Activated CD4-positive, alpha-beta memory T cell treated with anti-CD3 and anti-CD28 coated beads, Interleukin-2, amount 10 ng/mL, durations not matched to agents 7 days and 5 days (primary cell): ENCODE results near the gene SNPH. TPM values are rescaled to one million over a fixed set of nuclear protein-coding genes. Genes with fewer than 3 reads are reported as not detected.
"Not testable (repeated sequence)": the region's sequence is repeated elsewhere in the genome, so short reads cannot be mapped to it uniquely, and the experiment has no call there.

ENCODE experiments used
- CTCF ChIA-PET: fragments of 350-600 bp; sonication (Branson Sonifier 250); formaldehyde crosslinking; loops from one replicate; lab custom pipeline; 2021; ENCODE audit warnings: antibody characterized with exemption, inconsistent platforms; lab: Charles Lee
- POLR2A ChIA-PET: fragments of 350-600 bp; sonication (Branson Sonifier 250); formaldehyde crosslinking; loops from one replicate; lab custom pipeline; 2021; ENCODE audit warnings: antibody characterized with exemption; lab: Charles Lee
- DNase-seq: peaks from one replicate; pipeline ENCODE4 v3.0.0-alpha.2; 2020
- H3K27ac Mint-ChIP-seq: one replicate; pipeline ENCODE4 v1.8.0; 2021; ENCODE audit warnings: mild to moderate bottlenecking, mixed read lengths
- H3K27me3 Mint-ChIP-seq: one replicate; pipeline ENCODE4 v1.8.0; 2021; ENCODE audit warnings: mixed read lengths
- H3K36me3 Mint-ChIP-seq: one replicate; pipeline ENCODE4 v1.8.0; 2021; ENCODE audit warnings: low read depth, mixed read lengths
- H3K4me1 Mint-ChIP-seq: one replicate; pipeline ENCODE4 v1.8.0; 2021; ENCODE audit warnings: mixed read lengths
- H3K4me3 Mint-ChIP-seq: one replicate; pipeline ENCODE4 v1.8.0; 2021; ENCODE audit warnings: mild to moderate bottlenecking, mixed read lengths
- H3K9me3 Mint-ChIP-seq: one replicate; pipeline ENCODE4 v1.8.0; 2021; ENCODE audit warnings: mixed read lengths
- total RNA-seq, 2 experiments: library from RNA; stranded (reverse); gene quantifications; one replicate each; pipeline ENCODE4 v1.2.3, GENCODE V29; 2021

SNPH gene
- total RNA-seq, 2 experiments from 2014 or later, result 2.9 to 3.0 TPM

GRCh38 chr20:1242530-1242929, 23.6 kb upstream of the SNPH start:
- Mint-ChIP-seq H3K4me3 (no peak overlapping the region), H3K36me3 (no peaks in the 10 kb centered on the region), H3K4me1 (peaks cover 3% of the 10 kb centered on the region), H3K9me3 (no peaks in the 10 kb centered on the region), H3K27me3 (peaks cover 26% of the 10 kb centered on the region), H3K27ac (no peak overlapping the region)
- DNase-seq, result no peak
- ChIA-PET CTCF (interaction anchor here (0.8 kb wide), 1 partner anchor 262 kb away, joined by 4 read pairs; no protein-coding TSS in a partner anchor), POLR2A (no interaction called here)

GRCh38 chr20:1245578-1245977, 20.5 kb upstream of the SNPH start:
- Mint-ChIP-seq H3K36me3 (no peaks in the 10 kb centered on the region), H3K9me3 (no peaks in the 10 kb centered on the region), H3K4me3 (no peak overlapping the region), H3K27me3 (peaks cover 22% of the 10 kb centered on the region), H3K4me1 (peaks cover 3% of the 10 kb centered on the region), H3K27ac (no peak overlapping the region)
- ChIA-PET CTCF (no interaction called here), POLR2A (no interaction called here)
- no peak for DNase-seq

- peaks cover 20% of the 10 kb centered on the region for H3K27me3 Mint-ChIP-seq
- H3K4me1 Mint-ChIP-seq, result no peaks in the 10 kb centered on the region
- ChIA-PET CTCF (interaction anchor here (0.8 kb wide), 1 partner anchor 191 kb away, joined by 3 read pairs; no protein-coding TSS in a partner anchor), POLR2A (no interaction called here)
- no peaks in the 10 kb centered on the region for H3K36me3 Mint-ChIP-seq
- no peak for DNase-seq
- H3K9me3 Mint-ChIP-seq, result no peaks in the 10 kb centered on the region
- H3K4me3 Mint-ChIP-seq, result no peak overlapping the region
- no peak overlapping the region for H3K27ac Mint-ChIP-seq
Observed at GRCh38 chr20:1247689-1248088, 18.4 kb upstream of the SNPH start.

DNA sequence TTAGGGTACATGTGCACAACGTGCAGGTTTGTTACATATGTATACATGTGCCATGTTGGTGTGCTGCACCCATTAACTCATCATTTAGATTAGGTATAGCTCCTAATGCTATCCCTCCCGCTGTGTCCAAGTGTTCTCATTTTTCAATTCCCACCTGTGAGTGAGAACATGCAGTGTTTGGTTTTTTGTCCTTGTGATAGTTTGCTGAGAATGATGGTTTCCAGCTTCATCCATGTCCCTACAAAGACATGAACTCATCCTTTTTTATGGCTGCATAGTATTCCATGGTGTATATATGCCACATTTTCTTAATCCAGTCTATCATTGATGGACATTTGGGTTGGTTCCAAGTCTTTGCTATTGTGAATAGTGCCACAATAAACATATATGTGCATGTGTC, 15.8 kb upstream of the SNPH start:
- H3K27ac Mint-ChIP-seq, CTCF ChIA-PET, H3K36me3 Mint-ChIP-seq, POLR2A ChIA-PET, DNase-seq, H3K9me3 Mint-ChIP-seq, H3K4me3 Mint-ChIP-seq, H3K4me1 Mint-ChIP-seq: not testable (repeated sequence)
- H3K27me3 Mint-ChIP-seq, result peaks cover 21% of the 10 kb centered on the region

GRCh38 chr20:1252416-1252815, 13.7 kb upstream of the SNPH start:
- Mint-ChIP-seq H3K4me1 (peaks cover 3% of the 10 kb centered on the region), H3K27me3 (peaks cover 27% of the 10 kb centered on the region), H3K4me3 (no peak overlapping the region), H3K27ac (no peak overlapping the region), H3K9me3 (no peaks in the 10 kb centered on the region), H3K36me3 (no peaks in the 10 kb centered on the region)
- CTCF ChIA-PET, result no interaction called here
- POLR2A ChIA-PET, result no interaction called here
- no peak for DNase-seq

DNA sequence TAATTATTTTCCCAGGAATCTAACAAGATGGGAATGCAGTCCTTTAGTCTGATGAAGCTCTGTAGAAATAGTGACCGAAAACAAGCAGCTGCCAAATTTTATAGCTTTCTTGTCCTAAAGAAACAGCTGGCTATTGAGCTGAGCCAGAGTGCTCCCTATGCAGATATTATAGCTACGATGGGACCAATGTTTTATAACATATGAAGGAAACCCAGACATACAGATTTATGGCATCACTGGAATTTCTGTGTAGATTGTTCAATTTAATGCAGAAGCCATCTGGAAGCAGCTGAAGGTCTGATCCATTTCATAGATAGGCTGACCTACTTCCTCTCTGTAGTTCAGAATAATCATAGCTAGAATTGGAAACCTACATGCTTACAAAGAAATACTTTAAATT, 11.8 kb upstream of the SNPH start:
- DNase-seq, result no peak
- H3K4me3 Mint-ChIP-seq, result no peak overlapping the region
- peaks cover 3% of the 10 kb centered on the region for H3K4me1 Mint-ChIP-seq
- no peak overlapping the region for H3K27ac Mint-ChIP-seq
- ChIA-PET POLR2A (interaction anchor here (0.7 to 1.0 kb wide), 2 partner anchors 46 to 510 kb away, joined by 3 read pairs; no protein-coding TSS in a partner anchor), CTCF (interaction anchor here (1.0 to 1.5 kb wide), 2 partner anchors 27 to 41 kb away, joined by 3 to 4 read pairs; no protein-coding TSS in a partner anchor)
- peaks cover 27% of the 10 kb centered on the region for H3K27me3 Mint-ChIP-seq
- H3K9me3 Mint-ChIP-seq, result no peaks in the 10 kb centered on the region
- no peaks in the 10 kb centered on the region for H3K36me3 Mint-ChIP-seq

DNA sequence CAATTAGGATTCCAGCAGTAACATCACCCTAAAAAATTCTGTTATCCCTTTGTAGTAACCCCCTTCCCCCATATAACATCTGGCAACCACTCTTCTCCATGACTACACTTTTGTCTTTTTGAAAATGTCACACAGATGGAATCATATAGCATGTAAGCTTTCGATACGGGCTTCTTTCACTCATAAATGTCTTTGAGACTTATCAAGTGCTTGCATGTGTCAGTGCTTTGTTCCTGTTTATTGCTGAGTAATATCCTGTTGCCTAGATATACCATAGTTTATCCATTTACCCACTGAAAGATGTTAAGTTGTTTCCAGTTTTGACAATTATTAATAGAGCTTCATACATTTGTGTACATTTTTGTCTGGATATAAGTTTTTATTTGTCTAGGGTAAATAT, 10.4 kb upstream of the SNPH start:
- ChIA-PET POLR2A (no interaction called here), CTCF (no interaction called here)
- no peak for DNase-seq
- peaks cover 3% of the 10 kb centered on the region for H3K4me1 Mint-ChIP-seq
- no peaks in the 10 kb centered on the region for H3K36me3 Mint-ChIP-seq
- H3K9me3 Mint-ChIP-seq, result no peaks in the 10 kb centered on the region
- peaks cover 27% of the 10 kb centered on the region for H3K27me3 Mint-ChIP-seq
- no peak overlapping the region for H3K27ac Mint-ChIP-seq
- H3K4me3 Mint-ChIP-seq, result no peak overlapping the region

- CTCF ChIA-PET, result interaction anchor here (0.9 kb wide), 1 partner anchor 9 kb away, joined by 3 read pairs; no protein-coding TSS in a partner anchor
- Mint-ChIP-seq H3K27me3 (peaks cover 8% of the 10 kb centered on the region), H3K36me3 (no peaks in the 10 kb centered on the region), H3K27ac (no peak overlapping the region), H3K9me3 (peaks cover 8% of the 10 kb centered on the region), H3K4me3 (no peak overlapping the region), H3K4me1 (peaks cover 13% of the 10 kb centered on the region)
- no peak for DNase-seq
- POLR2A ChIA-PET, result no interaction called here
Observed at GRCh38 chr20:1263853-1264252, 2.2 kb upstream of the SNPH start.

- no peak overlapping the region for H3K27ac Mint-ChIP-seq
- CTCF ChIA-PET, result interaction anchor here (0.9 kb wide), 1 partner anchor 8 kb away, joined by 3 read pairs; no protein-coding TSS in a partner anchor
- POLR2A ChIA-PET, result interaction anchor here (2.7 kb wide), 1 partner anchor 36 kb away, joined by 8 read pairs; no protein-coding TSS in a partner anchor
- peaks cover 13% of the 10 kb centered on the region for H3K4me1 Mint-ChIP-seq
- DNase-seq, result no peak
- peaks cover 8% of the 10 kb centered on the region for H3K9me3 Mint-ChIP-seq
- no peaks in the 10 kb centered on the region for H3K36me3 Mint-ChIP-seq
- H3K4me3 Mint-ChIP-seq, result peak overlapping the region; percentile 31
- peaks cover 8% of the 10 kb centered on the region for H3K27me3 Mint-ChIP-seq
Observed at GRCh38 chr20:1264727-1265126, 1.4 kb upstream of the SNPH start.

DNA sequence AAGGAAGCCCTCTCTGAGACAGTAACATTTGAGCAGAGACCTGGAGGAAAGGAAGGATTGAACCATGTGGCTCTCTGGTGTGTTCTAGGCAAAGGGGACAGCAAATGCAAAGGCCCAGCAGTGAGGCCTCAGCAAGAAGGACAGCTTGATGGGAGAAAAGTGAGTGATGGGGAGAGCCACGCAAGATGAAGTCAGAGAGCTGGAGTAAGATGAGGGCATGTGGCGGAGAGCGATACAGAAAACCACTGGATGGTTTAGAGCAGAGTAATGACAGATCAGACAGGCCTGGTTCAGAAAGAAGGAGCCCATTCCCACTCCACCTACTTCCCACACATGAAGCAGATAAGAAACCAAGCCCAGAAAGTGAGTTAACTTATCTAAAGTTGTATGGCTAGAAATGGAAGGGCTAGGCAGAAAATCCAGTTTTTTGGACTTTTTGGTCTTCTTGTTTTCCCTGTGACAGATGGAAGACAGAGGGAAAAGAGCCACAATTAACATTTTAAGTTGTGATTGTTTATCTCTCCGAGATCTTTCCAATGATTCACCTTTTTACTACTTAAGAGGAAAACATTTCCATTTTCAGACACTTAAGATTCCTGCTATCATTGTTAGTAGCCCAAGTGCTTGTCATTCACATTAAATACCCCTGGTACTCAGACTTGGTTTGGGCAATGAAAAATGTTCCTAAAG, 723 bp upstream of the SNPH start:
- H3K27me3 Mint-ChIP-seq, result peaks cover 8% of the 10 kb centered on the region
- ChIA-PET CTCF (interaction anchor here (1.0 to 1.6 kb wide), 2 partner anchors 10 to 170 kb away, joined by 3 read pairs; no protein-coding TSS in a partner anchor), POLR2A (interaction anchor here (2.7 kb wide), 1 partner anchor 35 kb away, joined by 8 read pairs; no protein-coding TSS in a partner anchor)
- peaks cover 8% of the 10 kb centered on the region for H3K9me3 Mint-ChIP-seq
- H3K27ac Mint-ChIP-seq, result no peak overlapping the region
- no peak for DNase-seq
- no peaks in the 10 kb centered on the region for H3K36me3 Mint-ChIP-seq
- H3K4me1 Mint-ChIP-seq, result peaks cover 13% of the 10 kb centered on the region
- H3K4me3 Mint-ChIP-seq, result peak overlapping the region; percentile 87

DNA sequence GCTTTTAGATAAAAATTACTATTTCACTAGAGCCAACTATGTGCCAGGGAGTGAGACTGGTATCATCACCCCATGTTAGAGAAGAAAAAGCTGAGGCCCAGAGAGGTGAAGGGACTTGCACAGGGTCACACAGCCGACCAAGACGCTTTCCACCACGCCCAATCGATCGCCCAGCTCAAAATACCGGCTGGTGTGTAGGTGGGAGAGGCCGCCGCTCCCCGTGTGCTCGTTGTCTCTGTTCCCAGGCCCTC, 253 bp upstream of the SNPH start:
- ChIA-PET POLR2A (interaction anchor here (2.7 kb wide), 1 partner anchor 35 kb away, joined by 8 read pairs; no protein-coding TSS in a partner anchor), CTCF (interaction anchor here (1.0 to 1.6 kb wide), 2 partner anchors 10 to 170 kb away, joined by 3 read pairs; no protein-coding TSS in a partner anchor)
- Mint-ChIP-seq H3K27ac (peak overlapping the region; percentile 52), H3K4me1 (peaks cover 13% of the 10 kb centered on the region), H3K4me3 (peak overlapping the region; percentile 87), H3K36me3 (no peaks in the 10 kb centered on the region), H3K27me3 (peaks cover 7% of the 10 kb centered on the region), H3K9me3 (peaks cover 8% of the 10 kb centered on the region)
- DNase-seq, result no peak

DNA sequence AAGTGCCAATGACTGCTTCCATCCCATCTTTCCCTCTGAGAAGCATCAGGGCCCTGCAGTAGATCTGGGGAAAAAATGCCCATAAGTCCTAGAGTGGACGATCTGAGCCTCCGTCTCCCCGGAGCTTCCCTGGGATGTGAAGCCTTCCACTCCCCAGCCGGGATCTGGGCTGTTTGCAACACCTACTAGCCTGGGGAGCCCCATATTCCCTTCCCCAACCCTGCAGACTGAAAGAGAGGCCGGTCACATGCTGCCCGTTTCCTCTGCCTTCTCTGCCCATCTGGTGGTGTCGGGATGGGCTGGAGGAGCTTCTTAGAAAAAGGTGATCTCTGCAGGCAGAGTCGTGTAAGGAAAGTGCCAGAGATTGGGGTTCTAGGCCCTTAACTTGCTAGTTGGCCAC, 1.1 kb downstream of the SNPH start:
- Mint-ChIP-seq H3K27ac (no peak overlapping the region), H3K27me3 (peaks cover 2% of the 10 kb centered on the region), H3K4me1 (peaks cover 13% of the 10 kb centered on the region), H3K4me3 (peak overlapping the region; percentile 87), H3K9me3 (peaks cover 8% of the 10 kb centered on the region), H3K36me3 (no peaks in the 10 kb centered on the region)
- POLR2A ChIA-PET, result interaction anchor here (2.7 kb wide), 1 partner anchor 34 kb away, joined by 8 read pairs; no protein-coding TSS in a partner anchor
- DNase-seq, result no peak
- CTCF ChIA-PET, result interaction anchor here (1.6 kb wide), 1 partner anchor 8 kb away, joined by 3 read pairs; no protein-coding TSS in a partner anchor

DNA sequence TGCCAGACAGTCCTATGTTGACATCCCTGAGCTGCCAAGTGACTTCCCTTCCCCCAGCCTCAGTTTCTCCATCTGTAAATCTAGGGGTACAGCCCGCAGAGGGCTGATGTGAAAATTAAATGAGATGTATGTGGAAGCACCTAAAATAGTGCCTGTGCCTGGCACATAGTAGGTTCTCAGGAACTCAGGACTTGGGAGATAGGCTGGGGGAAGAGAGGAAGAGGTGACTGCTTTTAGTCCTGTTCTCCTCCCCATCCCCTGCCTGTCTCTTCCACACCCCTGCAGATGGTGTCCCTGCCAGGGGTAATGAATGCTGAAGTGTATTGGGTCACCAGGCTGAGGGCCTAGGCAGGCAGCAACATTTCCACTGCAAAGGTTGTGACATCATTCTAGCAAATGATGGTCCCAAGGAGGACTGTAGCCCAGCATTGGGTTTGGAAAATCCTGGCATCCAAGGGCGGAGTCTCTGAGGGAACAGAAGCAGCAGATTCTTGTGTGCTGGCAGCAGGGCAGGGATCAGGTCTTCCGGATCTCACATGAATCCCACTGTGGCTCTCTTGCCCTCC, 1.8 kb downstream of the SNPH start:
- Mint-ChIP-seq H3K4me3 (no peak overlapping the region), H3K9me3 (peaks cover 5% of the 10 kb centered on the region), H3K27me3 (no peaks in the 10 kb centered on the region), H3K4me1 (peaks cover 13% of the 10 kb centered on the region), H3K27ac (no peak overlapping the region), H3K36me3 (no peaks in the 10 kb centered on the region)
- no peak for DNase-seq
- ChIA-PET POLR2A (no interaction called here), CTCF (no interaction called here)
